ENCODE results near the gene KIAA1328.
"Not testable (repeated sequence)": the region's sequence is repeated elsewhere in the genome, so short reads cannot be mapped to it uniquely, and the experiment has no call there.

Gene KIAA1328

GRCh38 chr18:36811955-36812354 lies 17.0 kb upstream of the KIAA1328 start:
- Histone ChIP-seq H3K36me3 (ENCODE audit: insufficient read depth, low read length) (peaks cover 9% of the 10 kb centered on the region), H3K27me3 (ENCODE audit: control insufficient read depth in 1 of 2, insufficient read depth in 2 of 2, low read length in 2 of 2) (no peaks in the 10 kb centered on the region), H3K9me3 (ENCODE audit: low read length) (no peaks in the 10 kb centered on the region), H3K4me1 (ENCODE audit: insufficient read depth, low read length) (peaks cover 4% of the 10 kb centered on the region), H3K9ac (ENCODE audit: low read length) (no peak overlapping the region), H3K27ac (ENCODE audit: low read depth, low read length) (no peak overlapping the region), H3K4me3 (ENCODE audit: low read depth in 1 of 2, low read length in 2 of 2) (no peak overlapping the region)

GRCh38 chr18:36812678-36813077 lies 16.2 kb upstream of the KIAA1328 start:
- Histone ChIP-seq H3K27me3 (ENCODE audit: control insufficient read depth in 1 of 2, insufficient read depth in 2 of 2, low read length in 2 of 2) (no peaks in the 10 kb centered on the region), H3K27ac (ENCODE audit: low read depth, low read length) (no peak overlapping the region), H3K9me3 (ENCODE audit: low read length) (no peaks in the 10 kb centered on the region), H3K36me3 (ENCODE audit: insufficient read depth, low read length) (peaks cover 1% of the 10 kb centered on the region), H3K4me1 (ENCODE audit: insufficient read depth, low read length) (peaks cover 4% of the 10 kb centered on the region), H3K9ac (ENCODE audit: low read length) (no peak overlapping the region), H3K4me3 (ENCODE audit: low read depth in 1 of 2, low read length in 2 of 2) (no peak overlapping the region)

- H3K27me3 ChIP-seq (ENCODE audit: control insufficient read depth in 1 of 2, insufficient read depth in 2 of 2, low read length in 2 of 2): no peaks in the 10 kb centered on the region
- no peak overlapping the region for H3K4me3 ChIP-seq (ENCODE audit: low read depth in 1 of 2, low read length in 2 of 2)
- no peak overlapping the region for H3K27ac ChIP-seq (ENCODE audit: low read depth, low read length)
- peaks cover 3% of the 10 kb centered on the region for H3K36me3 ChIP-seq (ENCODE audit: insufficient read depth, low read length)
- peaks cover 4% of the 10 kb centered on the region for H3K4me1 ChIP-seq (ENCODE audit: insufficient read depth, low read length)
- no peaks in the 10 kb centered on the region for H3K9me3 ChIP-seq (ENCODE audit: low read length)
- H3K9ac ChIP-seq (ENCODE audit: low read length): no peak overlapping the region
These were observed 15.7 kb upstream of the KIAA1328 start for GRCh38 chr18:36813101-36813775.

- no peaks in the 10 kb centered on the region for H3K27me3 ChIP-seq (ENCODE audit: control insufficient read depth in 1 of 2, insufficient read depth in 2 of 2, low read length in 2 of 2)
- H3K36me3 ChIP-seq (ENCODE audit: insufficient read depth, low read length): peaks cover 9% of the 10 kb centered on the region
- H3K4me3 ChIP-seq (ENCODE audit: low read depth in 1 of 2, low read length in 2 of 2): no peak overlapping the region
- no peak overlapping the region for H3K9ac ChIP-seq (ENCODE audit: low read length)
- H3K4me1 ChIP-seq (ENCODE audit: insufficient read depth, low read length): peaks cover 4% of the 10 kb centered on the region
- no peaks in the 10 kb centered on the region for H3K9me3 ChIP-seq (ENCODE audit: low read length)
- H3K27ac ChIP-seq (ENCODE audit: low read depth, low read length): no peak overlapping the region
These were observed 15.1 kb upstream of the KIAA1328 start for GRCh38 chr18:36813824-36814223.

- H3K9ac ChIP-seq (ENCODE audit: low read length): no peak overlapping the region
- no peak overlapping the region for H3K4me3 ChIP-seq (ENCODE audit: low read depth in 1 of 2, low read length in 2 of 2)
- peaks cover 10% of the 10 kb centered on the region for H3K36me3 ChIP-seq (ENCODE audit: insufficient read depth, low read length)
- H3K27ac ChIP-seq (ENCODE audit: low read depth, low read length): no peak overlapping the region
- H3K4me1 ChIP-seq (ENCODE audit: insufficient read depth, low read length): no peaks in the 10 kb centered on the region
- no peaks in the 10 kb centered on the region for H3K27me3 ChIP-seq (ENCODE audit: control insufficient read depth in 1 of 2, insufficient read depth in 2 of 2, low read length in 2 of 2)
- no peaks in the 10 kb centered on the region for H3K9me3 ChIP-seq (ENCODE audit: low read length)
These were observed 13.9 kb upstream of the KIAA1328 start for GRCh38 chr18:36814994-36815393.

GRCh38 chr18:36816096-36816495 lies 12.8 kb upstream of the KIAA1328 start:
- not testable (repeated sequence) for H3K4me3 ChIP-seq (ENCODE audit: low read depth in 1 of 2, low read length in 2 of 2); H3K9ac ChIP-seq (ENCODE audit: low read length); H3K27me3 ChIP-seq (ENCODE audit: control insufficient read depth in 1 of 2, insufficient read depth in 2 of 2, low read length in 2 of 2); H3K36me3 ChIP-seq (ENCODE audit: insufficient read depth, low read length); H3K9me3 ChIP-seq (ENCODE audit: low read length); H3K4me1 ChIP-seq (ENCODE audit: insufficient read depth, low read length); H3K27ac ChIP-seq (ENCODE audit: low read depth, low read length)

- no peak overlapping the region for H3K9ac ChIP-seq (ENCODE audit: low read length)
- no peaks in the 10 kb centered on the region for H3K9me3 ChIP-seq (ENCODE audit: low read length)
- no peak overlapping the region for H3K27ac ChIP-seq (ENCODE audit: low read depth, low read length)
- no peaks in the 10 kb centered on the region for H3K4me1 ChIP-seq (ENCODE audit: insufficient read depth, low read length)
- H3K36me3 ChIP-seq (ENCODE audit: insufficient read depth, low read length): peaks cover 10% of the 10 kb centered on the region
- H3K4me3 ChIP-seq (ENCODE audit: low read depth in 1 of 2, low read length in 2 of 2): no peak overlapping the region
- H3K27me3 ChIP-seq (ENCODE audit: control insufficient read depth in 1 of 2, insufficient read depth in 2 of 2, low read length in 2 of 2): no peaks in the 10 kb centered on the region
These were observed 11.9 kb upstream of the KIAA1328 start for GRCh38 chr18:36817039-36817438.

GRCh38 chr18:36818652-36819051 lies 10.3 kb upstream of the KIAA1328 start:
- Histone ChIP-seq H3K4me1 (ENCODE audit: insufficient read depth, low read length) (no peaks in the 10 kb centered on the region), H3K9ac (ENCODE audit: low read length) (no peak overlapping the region), H3K9me3 (ENCODE audit: low read length) (no peaks in the 10 kb centered on the region), H3K36me3 (ENCODE audit: insufficient read depth, low read length) (peaks cover 15% of the 10 kb centered on the region), H3K27me3 (ENCODE audit: control insufficient read depth in 1 of 2, insufficient read depth in 2 of 2, low read length in 2 of 2) (no peaks in the 10 kb centered on the region), H3K4me3 (ENCODE audit: low read depth in 1 of 2, low read length in 2 of 2) (no peak overlapping the region), H3K27ac (ENCODE audit: low read depth, low read length) (no peak overlapping the region)

GRCh38 chr18:36819621-36820020 lies 9.3 kb upstream of the KIAA1328 start:
- no peaks in the 10 kb centered on the region for H3K9me3 ChIP-seq (ENCODE audit: low read length)
- H3K4me1 ChIP-seq (ENCODE audit: insufficient read depth, low read length): no peaks in the 10 kb centered on the region
- H3K36me3 ChIP-seq (ENCODE audit: insufficient read depth, low read length): peaks cover 15% of the 10 kb centered on the region
- no peaks in the 10 kb centered on the region for H3K27me3 ChIP-seq (ENCODE audit: control insufficient read depth in 1 of 2, insufficient read depth in 2 of 2, low read length in 2 of 2)
- no peak overlapping the region for H3K4me3 ChIP-seq (ENCODE audit: low read depth in 1 of 2, low read length in 2 of 2)
- no peak overlapping the region for H3K9ac ChIP-seq (ENCODE audit: low read length)
- H3K27ac ChIP-seq (ENCODE audit: low read depth, low read length): no peak overlapping the region

GRCh38 chr18:36821681-36822080 lies 7.2 kb upstream of the KIAA1328 start:
- Histone ChIP-seq H3K4me1 (ENCODE audit: insufficient read depth, low read length) (no peaks in the 10 kb centered on the region), H3K27me3 (ENCODE audit: control insufficient read depth in 1 of 2, insufficient read depth in 2 of 2, low read length in 2 of 2) (no peaks in the 10 kb centered on the region)

GRCh38 chr18:36825526-36825925 lies 3.4 kb upstream of the KIAA1328 start:
- H3K36me3 ChIP-seq (ENCODE audit: insufficient read depth, low read length): peaks cover 5% of the 10 kb centered on the region
- H3K27me3 ChIP-seq (ENCODE audit: control insufficient read depth in 1 of 2, insufficient read depth in 2 of 2, low read length in 2 of 2): no peaks in the 10 kb centered on the region
- peaks cover 21% of the 10 kb centered on the region for H3K4me1 ChIP-seq (ENCODE audit: insufficient read depth, low read length)
- no peak overlapping the region for H3K27ac ChIP-seq (ENCODE audit: low read depth, low read length)
- H3K9me3 ChIP-seq (ENCODE audit: low read length): no peaks in the 10 kb centered on the region
- H3K4me3 ChIP-seq (ENCODE audit: low read depth in 1 of 2, low read length in 2 of 2): no peak overlapping the region
- no peak overlapping the region for H3K9ac ChIP-seq (ENCODE audit: low read length)

More at GRCh38 chr18:36821681-36822080, 7.2 kb upstream of the KIAA1328 start:
- no peak overlapping the region for H3K27ac ChIP-seq (ENCODE audit: low read depth, low read length)
- peaks cover 15% of the 10 kb centered on the region for H3K36me3 ChIP-seq (ENCODE audit: insufficient read depth, low read length)
- no peak overlapping the region for H3K4me3 ChIP-seq (ENCODE audit: low read depth in 1 of 2, low read length in 2 of 2)
- no peak overlapping the region for H3K9ac ChIP-seq (ENCODE audit: low read length)
- no peaks in the 10 kb centered on the region for H3K9me3 ChIP-seq (ENCODE audit: low read length)

- H3K36me3 ChIP-seq (ENCODE audit: insufficient read depth, low read length): peaks cover 5% of the 10 kb centered on the region
- no peak overlapping the region for H3K27ac ChIP-seq (ENCODE audit: low read depth, low read length)
- H3K9me3 ChIP-seq (ENCODE audit: low read length): no peaks in the 10 kb centered on the region
- no peaks in the 10 kb centered on the region for H3K27me3 ChIP-seq (ENCODE audit: control insufficient read depth in 1 of 2, insufficient read depth in 2 of 2, low read length in 2 of 2)
- no peak overlapping the region for H3K4me3 ChIP-seq (ENCODE audit: low read depth in 1 of 2, low read length in 2 of 2)
- H3K4me1 ChIP-seq (ENCODE audit: insufficient read depth, low read length): peaks cover 21% of the 10 kb centered on the region
- no peak overlapping the region for H3K9ac ChIP-seq (ENCODE audit: low read length)
These were observed 2.4 kb upstream of the KIAA1328 start for GRCh38 chr18:36826556-36826955.
